Suppressor macrophage treated with lipopolysaccharide for 4 hours (primary cell): Measurements from ENCODE around the gene TRABD2A.
"Not testable (repeated sequence)": the region's sequence is repeated elsewhere in the genome, so short reads cannot be mapped to it uniquely, and the experiment has no call there.

Experiments used
- DNase-seq: peaks from one replicate; pipeline ENCODE4 v3.0.0-alpha.2; 2020

Gene TRABD2A

GRCh38 chr2:84811839-84812431, 68.9 kb downstream of the TRABD2A start:
- DNase-seq, result no peak

- no peak for DNase-seq
Observed at GRCh38 chr2:84808279-84808678, 72.6 kb downstream of the TRABD2A start.

DNA sequence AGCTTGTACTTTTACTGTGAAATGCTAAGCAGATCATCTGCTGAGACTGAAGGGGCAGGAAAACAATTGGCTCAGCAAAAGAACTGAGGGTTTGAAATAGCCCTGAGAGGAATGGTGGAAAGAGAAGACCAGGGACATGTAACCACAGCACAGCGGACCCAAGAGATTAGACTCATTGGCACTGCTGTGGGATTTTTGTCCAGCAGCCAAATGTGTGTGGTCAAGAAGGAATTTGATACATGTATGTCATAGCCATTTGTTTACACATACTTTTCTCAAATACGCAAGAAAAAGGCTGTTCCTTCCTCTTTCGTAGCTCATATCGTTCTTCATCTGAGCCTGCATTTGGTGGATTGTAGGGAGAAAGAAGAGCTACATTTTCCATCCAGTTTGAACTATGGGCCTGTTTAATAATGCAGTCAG, 73.8 kb downstream of the TRABD2A start:
- DNase-seq, result peak; percentile 42

- DNase-seq, result no peak
Observed at GRCh38 chr2:84805250-84805958, 75.5 kb downstream of the TRABD2A start.

- DNase-seq, result no peak
Observed at GRCh38 chr2:84801811-84802210, 79.1 kb downstream of the TRABD2A start.

- no peak for DNase-seq
Observed at GRCh38 chr2:84800194-84800805, 80.6 kb downstream of the TRABD2A start.

DNA sequence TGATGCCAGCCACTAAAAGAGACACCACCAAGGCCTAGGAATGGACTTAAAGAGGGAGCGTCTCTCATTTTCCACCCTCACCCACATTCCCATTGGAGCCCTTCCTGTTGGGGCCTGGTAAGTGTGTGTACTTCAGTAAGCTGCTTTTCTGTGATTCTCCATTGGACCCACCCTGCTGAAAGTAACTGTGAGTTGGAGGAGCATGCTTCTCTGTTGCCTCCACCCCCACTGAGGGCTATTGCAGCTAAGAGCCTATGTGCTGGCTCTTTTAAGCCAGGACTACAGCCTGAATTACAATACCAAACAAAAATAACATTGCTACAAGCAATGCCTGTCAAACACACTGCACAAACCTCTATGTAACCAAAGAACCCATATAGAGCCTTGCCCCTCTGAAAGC, 81.1 kb downstream of the TRABD2A start:
- no peak for DNase-seq

DNA sequence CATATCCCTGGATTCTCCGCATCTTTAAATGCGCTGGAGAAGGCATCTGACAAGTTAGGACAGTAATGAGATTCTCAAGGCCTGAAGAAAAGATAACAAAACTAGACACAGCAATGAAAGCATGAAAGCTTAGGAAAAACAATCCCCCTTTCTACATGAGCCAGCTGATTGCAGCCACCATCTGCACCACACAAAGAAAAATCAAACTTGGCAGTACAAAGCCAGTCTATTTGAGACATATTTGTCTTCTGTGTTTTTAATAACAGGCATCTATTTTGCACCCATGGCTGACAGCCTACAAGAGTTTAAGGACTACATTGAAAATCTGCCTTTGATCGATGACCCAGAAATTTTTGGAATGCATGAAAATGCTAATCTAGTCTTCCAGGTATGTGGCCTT, 83.6 kb downstream of the TRABD2A start:
- no peak for DNase-seq

- DNase-seq, result no peak
Observed at GRCh38 chr2:84796798-84797197, 84.1 kb downstream of the TRABD2A start.

- no peak for DNase-seq
Observed at GRCh38 chr2:84793641-84794040, 87.2 kb downstream of the TRABD2A start.

- no peak for DNase-seq
Observed at GRCh38 chr2:84792856-84793522, 87.9 kb downstream of the TRABD2A start.

- DNase-seq, result no peak
Observed at GRCh38 chr2:84788498-84788897, 92.4 kb downstream of the TRABD2A start.

DNA sequence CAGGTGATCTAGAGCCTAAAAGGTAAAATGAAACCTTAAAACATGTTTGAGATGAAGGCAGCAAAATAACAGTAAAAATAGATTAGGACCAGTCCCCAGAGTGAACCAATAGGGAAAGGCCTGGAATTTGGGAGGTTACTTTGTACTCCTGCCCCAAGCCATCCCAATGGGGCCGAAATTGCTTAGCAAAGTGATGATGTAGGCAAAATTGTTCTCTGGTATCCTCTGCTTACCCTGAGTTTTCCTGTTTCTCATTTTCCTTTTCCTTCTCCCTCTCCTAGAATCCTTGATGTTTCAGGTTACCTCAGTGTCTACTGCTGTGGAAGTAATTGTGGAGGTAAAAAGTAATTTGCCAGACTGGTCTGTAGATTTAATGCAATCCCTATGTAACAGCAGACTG, 92.9 kb downstream of the TRABD2A start:
- no peak for DNase-seq

DNA sequence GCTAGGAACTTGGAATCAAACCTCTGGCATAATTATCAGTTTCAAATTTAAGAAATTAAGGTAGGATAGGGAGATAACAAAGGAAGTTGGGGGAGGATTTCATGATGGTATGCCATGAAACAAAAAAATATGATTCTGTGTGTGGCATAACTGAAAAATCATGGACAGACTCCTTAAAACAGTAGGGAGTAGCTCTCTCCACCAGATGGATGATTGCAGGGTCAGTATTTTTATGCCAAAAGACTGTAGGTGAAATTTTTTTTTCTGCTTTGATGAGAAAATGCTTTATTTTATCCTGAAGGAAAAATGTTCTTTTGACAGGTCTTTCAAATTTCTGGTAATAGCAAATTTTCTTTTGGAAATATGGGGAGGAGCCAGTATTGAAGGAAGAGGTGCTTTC, 94.3 kb downstream of the TRABD2A start:
- DNase-seq, result no peak

- DNase-seq, result no peak
Observed at GRCh38 chr2:84785950-84786349, 94.9 kb downstream of the TRABD2A start.

GRCh38 chr2:84782717-84783442, 98.0 kb downstream of the TRABD2A start:
- DNase-seq, result no peak

- DNase-seq, result peak; percentile 2
Observed at GRCh38 chr2:84781942-84782716, 98.8 kb downstream of the TRABD2A start.

DNA sequence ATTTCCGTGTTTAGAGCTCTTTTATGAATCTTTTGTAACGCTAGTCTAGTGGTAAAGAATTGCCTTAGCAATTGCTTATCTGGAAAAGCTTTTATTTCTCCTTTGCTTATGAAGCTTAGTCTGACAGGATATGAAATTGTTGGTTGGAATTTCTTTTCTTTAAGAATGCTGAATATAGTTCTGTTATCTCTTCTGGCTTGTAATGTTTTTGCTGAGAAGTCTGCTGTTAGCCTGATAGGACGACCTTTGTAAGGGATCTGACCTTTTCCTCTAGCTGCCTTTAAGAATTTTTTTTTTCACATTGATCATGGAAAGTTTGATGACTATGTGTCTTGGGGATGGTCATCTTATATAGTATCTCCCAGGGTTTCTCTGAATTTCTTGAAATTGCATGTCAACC, 101.1 kb downstream of the TRABD2A start:
- DNase-seq, result no peak

DNA sequence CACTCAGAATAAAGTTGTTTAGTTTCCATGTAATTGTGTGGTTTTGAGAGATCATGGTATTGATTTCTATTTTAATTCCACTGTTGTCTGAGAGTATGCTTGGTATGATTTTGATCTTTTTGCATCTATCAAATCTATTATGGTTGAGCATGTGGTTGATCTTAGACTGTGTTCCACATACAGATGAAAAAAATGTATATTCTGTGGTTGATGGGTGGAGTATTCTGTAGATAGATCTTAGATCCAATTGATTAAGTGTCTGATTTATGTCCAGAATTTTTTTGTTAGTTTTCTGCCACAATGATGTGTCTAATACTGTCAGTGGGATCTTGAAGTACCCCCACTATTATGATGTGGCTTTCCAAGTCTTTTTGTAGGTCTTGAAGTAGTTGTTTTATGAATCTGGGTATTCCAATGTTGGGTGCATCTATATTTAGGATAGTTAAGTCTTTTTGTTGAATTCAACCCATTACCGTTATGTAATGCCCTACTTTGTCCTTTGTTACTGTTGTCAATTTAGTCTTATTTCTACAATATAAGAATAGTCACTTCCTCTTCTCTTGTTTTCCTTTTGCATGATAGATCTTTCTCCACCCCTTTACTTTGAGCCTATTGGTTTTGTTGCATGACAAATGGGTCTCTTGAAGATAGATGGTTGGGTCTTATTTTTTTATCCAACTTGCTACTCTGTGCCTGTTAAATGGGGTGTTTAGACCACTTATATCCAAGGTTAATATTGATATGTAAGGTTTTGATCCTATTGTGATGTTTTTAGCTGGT, 101.8 kb downstream of the TRABD2A start:
- no peak for DNase-seq

DNA sequence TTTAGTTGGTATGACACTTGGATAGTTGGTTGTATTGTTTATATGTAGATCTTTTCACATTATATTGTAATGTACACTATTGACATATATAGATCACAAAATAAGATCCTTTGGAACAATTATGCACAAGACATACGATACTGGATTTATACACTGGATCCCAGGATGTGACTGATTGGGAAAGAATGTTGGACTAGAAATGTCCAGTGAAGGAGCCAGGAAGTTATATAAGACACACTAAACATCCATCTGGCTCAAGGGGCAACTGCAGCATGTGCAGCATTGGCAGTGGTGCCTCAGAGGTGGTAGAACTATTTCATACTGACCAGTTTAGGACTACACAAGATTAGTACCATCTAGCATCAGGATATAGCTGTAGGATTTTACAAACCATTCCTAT, 104.9 kb downstream of the TRABD2A start:
- DNase-seq, result no peak

- DNase-seq, result not testable (repeated sequence)
Observed at GRCh38 chr2:84773562-84773961, 107.3 kb downstream of the TRABD2A start.
